K562 (cell line): ENCODE measurements around the gene CRABP2. TPM values are rescaled to one million over a fixed set of nuclear protein-coding genes. Genes with fewer than 3 reads are reported as not detected.
A peak's percentile ranks its signal among the peaks of the same experiment; 100 is the strongest.

Source experiments
- BRD9 ChIP-seq: fragments of 450-650 bp; IDR thresholded peaks from 2 replicates; pipeline ENCODE4 v1.6.1; 2018; ENCODE audit warnings: low read depth; ENCODE audit not compliant: partially characterized antibody
- ELK3 ChIP-seq: fragments of 450-650 bp; formaldehyde crosslinking; IDR thresholded peaks from 2 replicates; pipeline ENCODE4 v1.4.0; 2020; ENCODE audit warnings: mild to moderate bottlenecking
- FOXP1 ChIP-seq: sonication (generic); formaldehyde crosslinking; IDR thresholded peaks from 2 replicates; pipeline ENCODE4 v1.8.0; 2022; ENCODE audit warnings: mild to moderate bottlenecking, missing genetic modification reagents
- HOMEZ ChIP-seq: fragments of 250-450 bp; sonication (Bioruptor Pico); IDR thresholded peaks from 2 replicates; pipeline ENCODE4 v1.4.0; 2020; ENCODE audit warnings: mild to moderate bottlenecking, moderate library complexity
- MXI1 ChIP-seq: IDR thresholded peaks from 2 replicates; pipeline ENCODE4 v1.6.1; 2011; ENCODE audit warnings: low read depth, mild to moderate bottlenecking, improper control_type of control experiment, low read length
- MYNN ChIP-seq, 2 experiments: sonication (generic); formaldehyde crosslinking in 1 of 2; IDR thresholded peaks; 2 replicates each; pipeline versions ENCODE4 v1.5.0 to v1.6.1; 2016 to 2020; ENCODE audit warnings: antibody characterized with exemption in 1 of 2, missing genetic modification reagents in 1 of 2
- TSC22D4 ChIP-seq: fragments of 450-650 bp; IDR thresholded peaks from 2 replicates; pipeline ENCODE4 v1.6.1; 2016; ENCODE audit warnings: missing genetic modification characterization, missing biosample characterization, control low read depth
- TSHZ1 ChIP-seq: fragments of 250-450 bp; sonication (Bioruptor Pico); IDR thresholded peaks from 2 replicates; pipeline ENCODE4 v1.4.0; 2020; ENCODE audit warnings: mild to moderate bottlenecking, moderate library complexity
- VEZF1 ChIP-seq: fragments of 200-800 bp; sonication (Bioruptor generic); IDR thresholded peaks from 2 replicates; pipeline ENCODE4 v1.6.1; 2017; ENCODE audit warnings: missing genetic modification characterization, missing compliant biosample characterization
- XRCC4 ChIP-seq: IDR thresholded peaks from one replicate; pipeline ENCODE4 v1.6.1; 2011; ENCODE audit not compliant: insufficient read depth, insufficient read length; ENCODE audit errors: extremely low read depth
- ZBTB11 ChIP-seq, 3 experiments: fragments of 200-800 bp in 1 of 3; fragments of 250-450 bp in 1 of 3; fragments of 450-650 bp in 1 of 3; sonication (Bioruptor Pico) in 1 of 3; sonication (Bioruptor generic) in 1 of 3; formaldehyde crosslinking in 1 of 3; IDR thresholded peaks; 2 replicates each; pipeline versions ENCODE4 v1.6.1 to v1.8.0; 2016 to 2022; ENCODE audit warnings: mild to moderate bottlenecking in 2 of 3, missing genetic modification characterization in 2 of 3, missing compliant biosample characterization in 1 of 3, moderate library complexity in 1 of 3
- polyA plus RNA-seq, 8 experiments: library from polyadenylated mRNA; depleted of rRNA in 4 of 8; stranded (reverse) in 5 of 8; unstranded in 3 of 8; fragments of >200 nt; fragmentation: Nextera tagmentation in 2 of 8; fragmentation: Illumina TruSeq in 1 of 8; extraction: Ambion mirVana in 2 of 8; extraction: Trizol in 1 of 8; gene quantifications; 2 replicates each; pipeline versions ENCODE4 v1.2.1 to v1.2.3, GENCODE V29; 2011 to 2014; ENCODE audit warnings: inconsistent platforms in 1 of 8, missing spikeins in 1 of 8
- total RNA-seq, 7 experiments: library from RNA; depleted of rRNA in 6 of 7; stranded (reverse); fragments of >200 nt in 6 of 7; fragmentation: Illumina TruSeq in 2 of 7; extraction: Trizol in 2 of 7; gene quantifications; 2 replicates each; pipeline versions ENCODE4 v1.2.1 to v1.2.3, GENCODE V29; 2011 to 2021; ENCODE audit warnings: low replicate concordance in 1 of 7
- TF ChIP-seq, protein P1 (sequence below): fragments of 250-450 bp; sonication (Bioruptor Pico); IDR thresholded peaks from 2 replicates; pipeline ENCODE4 v1.8.0; 2021; ENCODE audit warnings: mild to moderate bottlenecking, moderate library complexity

CRABP2 gene
- total and polyA plus RNA-seq, 9 of the 15 experiments (the other 6 are each of a cell fraction or from before 2014, with no cell fraction given) = 0.30 to 2.5 (median 0.82) TPM

- TF ChIP-seq ZBTB11 (CRISPR knock-in tag; IDR thresholded peaks at IDR 0.05) (peak; percentile 89 to 98 (median 94)), MYNN (IDR thresholded peaks at IDR 0.05) (peak; percentile 52; the same call in 1 of the 2 replicates), MYNN (CRISPR knock-in tag; IDR thresholded peaks at IDR 0.05) (no peak), XRCC4 (no peak), TSC22D4 (tag) (no peak), VEZF1 (CRISPR knock-in tag) (peak; percentile 94), ELK3 (no peak), TSHZ1 (CRISPR knock-in tag) (no peak), MXI1 (peak; percentile 95), FOXP1 (CRISPR knock-in tag) (peak; percentile 44), HOMEZ (CRISPR knock-in tag) (no peak), BRD9 (no peak)
- TF ChIP-seq, protein P1, sequence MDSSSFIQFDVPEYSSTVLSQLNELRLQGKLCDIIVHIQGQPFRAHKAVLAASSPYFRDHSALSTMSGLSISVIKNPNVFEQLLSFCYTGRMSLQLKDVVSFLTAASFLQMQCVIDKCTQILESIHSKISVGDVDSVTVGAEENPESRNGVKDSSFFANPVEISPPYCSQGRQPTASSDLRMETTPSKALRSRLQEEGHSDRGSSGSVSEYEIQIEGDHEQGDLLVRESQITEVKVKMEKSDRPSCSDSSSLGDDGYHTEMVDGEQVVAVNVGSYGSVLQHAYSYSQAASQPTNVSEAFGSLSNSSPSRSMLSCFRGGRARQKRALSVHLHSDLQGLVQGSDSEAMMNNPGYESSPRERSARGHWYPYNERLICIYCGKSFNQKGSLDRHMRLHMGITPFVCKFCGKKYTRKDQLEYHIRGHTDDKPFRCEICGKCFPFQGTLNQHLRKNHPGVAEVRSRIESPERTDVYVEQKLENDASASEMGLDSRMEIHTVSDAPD = no peak
These were observed 35.5 kb upstream of the CRABP2 start, which contains the start of gene MRPL24 (continued) for GRCh38 chr1:156740741-156741480.
